Measurements from ENCODE around the gene TSPAN4.
A peak's percentile ranks its signal among the peaks of the same experiment; 100 is the strongest.

GRCh38 chr11:795634-796564 is 46.8 kb upstream of the TSPAN4 start:
- no peak for TF ChIP-seq CTCF (IDR thresholded peaks at IDR 0.05)
- TF ChIP-seq POLR2A (IDR thresholded peaks at IDR 0.05; ENCODE audit: low read depth): no peak
- peak; percentile 30 to 73 for TF ChIP-seq POLR2AphosphoS5 (IDR thresholded peaks at IDR 0.05)

Measured in esophagus muscularis mucosa (tissue), 3 donors.